Neural cell (in vitro differentiated cells): ENCODE measurements around the gene CCDC152.

Source experiments
- EP300 ChIP-seq: fragments of 450-650 bp; conservative IDR thresholded peaks from 2 replicates; pipeline ENCODE4 v1.6.1; 2014; ENCODE audit warnings: antibody characterized with exemption, mild to moderate bottlenecking, moderate library complexity; ENCODE audit not compliant: poor library complexity, severe bottlenecking
- MXI1 ChIP-seq: fragments of 450-650 bp; conservative IDR thresholded peaks from 2 replicates; pipeline ENCODE4 v1.6.1; 2014; ENCODE audit warnings: antibody characterized with exemption, mild to moderate bottlenecking; ENCODE audit not compliant: poor library complexity, severe bottlenecking
- POLR2AphosphoS5 ChIP-seq: IDR thresholded peaks from 2 replicates; pipeline ENCODE4 v1.6.1; 2012
- SMC3 ChIP-seq: fragments of 450-650 bp; conservative IDR thresholded peaks from 2 replicates; pipeline ENCODE4 v1.6.1; 2014; ENCODE audit warnings: antibody characterized with exemption, mild to moderate bottlenecking, moderate library complexity; ENCODE audit not compliant: poor library complexity
- TF ChIP-seq, protein P1 (sequence below): fragments of 450-650 bp; IDR thresholded peaks from 2 replicates; pipeline ENCODE4 v1.5.1; 2014; ENCODE audit warnings: antibody characterized with exemption, mild to moderate bottlenecking, moderate library complexity; ENCODE audit not compliant: poor library complexity, severe bottlenecking
- TF ChIP-seq, protein P2 (sequence below): IDR thresholded peaks from 2 replicates; pipeline ENCODE4 v1.6.1; 2012; ENCODE audit warnings: borderline replicate concordance

DNA sequence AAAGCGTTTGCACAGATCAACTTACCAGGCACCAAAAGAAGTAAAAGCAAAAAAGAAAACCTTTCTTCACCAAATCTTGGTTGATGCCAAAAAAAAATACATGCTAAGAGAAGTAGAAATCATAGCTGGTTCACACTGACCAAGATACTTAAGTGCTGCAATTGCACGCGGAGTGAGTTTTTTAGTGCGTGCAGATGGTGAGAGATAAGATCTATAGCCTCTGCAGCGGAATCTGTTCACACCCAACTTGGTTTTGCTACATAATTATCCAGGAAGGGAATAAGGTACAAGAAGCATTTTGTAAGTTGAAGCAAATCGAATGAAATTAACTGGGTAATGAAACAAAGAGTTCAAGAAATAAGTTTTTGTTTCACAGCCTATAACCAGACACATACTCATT lies 36.4 kb upstream of the CCDC152 start:
- TF ChIP-seq, protein P1, sequence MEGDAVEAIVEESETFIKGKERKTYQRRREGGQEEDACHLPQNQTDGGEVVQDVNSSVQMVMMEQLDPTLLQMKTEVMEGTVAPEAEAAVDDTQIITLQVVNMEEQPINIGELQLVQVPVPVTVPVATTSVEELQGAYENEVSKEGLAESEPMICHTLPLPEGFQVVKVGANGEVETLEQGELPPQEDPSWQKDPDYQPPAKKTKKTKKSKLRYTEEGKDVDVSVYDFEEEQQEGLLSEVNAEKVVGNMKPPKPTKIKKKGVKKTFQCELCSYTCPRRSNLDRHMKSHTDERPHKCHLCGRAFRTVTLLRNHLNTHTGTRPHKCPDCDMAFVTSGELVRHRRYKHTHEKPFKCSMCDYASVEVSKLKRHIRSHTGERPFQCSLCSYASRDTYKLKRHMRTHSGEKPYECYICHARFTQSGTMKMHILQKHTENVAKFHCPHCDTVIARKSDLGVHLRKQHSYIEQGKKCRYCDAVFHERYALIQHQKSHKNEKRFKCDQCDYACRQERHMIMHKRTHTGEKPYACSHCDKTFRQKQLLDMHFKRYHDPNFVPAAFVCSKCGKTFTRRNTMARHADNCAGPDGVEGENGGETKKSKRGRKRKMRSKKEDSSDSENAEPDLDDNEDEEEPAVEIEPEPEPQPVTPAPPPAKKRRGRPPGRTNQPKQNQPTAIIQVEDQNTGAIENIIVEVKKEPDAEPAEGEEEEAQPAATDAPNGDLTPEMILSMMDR: no peak
- no peak for TF ChIP-seq POLR2AphosphoS5
- TF ChIP-seq EP300: no peak
- TF ChIP-seq MXI1: no peak
- TF ChIP-seq SMC3: no peak
- TF ChIP-seq, protein P2, sequence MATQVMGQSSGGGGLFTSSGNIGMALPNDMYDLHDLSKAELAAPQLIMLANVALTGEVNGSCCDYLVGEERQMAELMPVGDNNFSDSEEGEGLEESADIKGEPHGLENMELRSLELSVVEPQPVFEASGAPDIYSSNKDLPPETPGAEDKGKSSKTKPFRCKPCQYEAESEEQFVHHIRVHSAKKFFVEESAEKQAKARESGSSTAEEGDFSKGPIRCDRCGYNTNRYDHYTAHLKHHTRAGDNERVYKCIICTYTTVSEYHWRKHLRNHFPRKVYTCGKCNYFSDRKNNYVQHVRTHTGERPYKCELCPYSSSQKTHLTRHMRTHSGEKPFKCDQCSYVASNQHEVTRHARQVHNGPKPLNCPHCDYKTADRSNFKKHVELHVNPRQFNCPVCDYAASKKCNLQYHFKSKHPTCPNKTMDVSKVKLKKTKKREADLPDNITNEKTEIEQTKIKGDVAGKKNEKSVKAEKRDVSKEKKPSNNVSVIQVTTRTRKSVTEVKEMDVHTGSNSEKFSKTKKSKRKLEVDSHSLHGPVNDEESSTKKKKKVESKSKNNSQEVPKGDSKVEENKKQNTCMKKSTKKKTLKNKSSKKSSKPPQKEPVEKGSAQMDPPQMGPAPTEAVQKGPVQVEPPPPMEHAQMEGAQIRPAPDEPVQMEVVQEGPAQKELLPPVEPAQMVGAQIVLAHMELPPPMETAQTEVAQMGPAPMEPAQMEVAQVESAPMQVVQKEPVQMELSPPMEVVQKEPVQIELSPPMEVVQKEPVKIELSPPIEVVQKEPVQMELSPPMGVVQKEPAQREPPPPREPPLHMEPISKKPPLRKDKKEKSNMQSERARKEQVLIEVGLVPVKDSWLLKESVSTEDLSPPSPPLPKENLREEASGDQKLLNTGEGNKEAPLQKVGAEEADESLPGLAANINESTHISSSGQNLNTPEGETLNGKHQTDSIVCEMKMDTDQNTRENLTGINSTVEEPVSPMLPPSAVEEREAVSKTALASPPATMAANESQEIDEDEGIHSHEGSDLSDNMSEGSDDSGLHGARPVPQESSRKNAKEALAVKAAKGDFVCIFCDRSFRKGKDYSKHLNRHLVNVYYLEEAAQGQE: no peak
